ENCODE measurements around the gene YAF2. TPM values are rescaled to one million over a fixed set of nuclear protein-coding genes. Genes with fewer than 3 reads are reported as not detected.

YAF2 gene, protein sequence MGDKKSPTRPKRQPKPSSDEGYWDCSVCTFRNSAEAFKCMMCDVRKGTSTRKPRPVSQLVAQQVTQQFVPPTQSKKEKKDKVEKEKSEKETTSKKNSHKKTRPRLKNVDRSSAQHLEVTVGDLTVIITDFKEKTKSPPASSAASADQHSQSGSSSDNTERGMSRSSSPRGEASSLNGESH
- 62.7 TPM for total RNA-seq
- long read RNA-seq, full-length matches to known transcripts, result 24 of 56 reads
- long read RNA-seq, partial matches to known transcripts, result 10 of 56 reads
- long read RNA-seq, other reads (novel, unspliced or antisense), result 22 of 56 reads

DNA sequence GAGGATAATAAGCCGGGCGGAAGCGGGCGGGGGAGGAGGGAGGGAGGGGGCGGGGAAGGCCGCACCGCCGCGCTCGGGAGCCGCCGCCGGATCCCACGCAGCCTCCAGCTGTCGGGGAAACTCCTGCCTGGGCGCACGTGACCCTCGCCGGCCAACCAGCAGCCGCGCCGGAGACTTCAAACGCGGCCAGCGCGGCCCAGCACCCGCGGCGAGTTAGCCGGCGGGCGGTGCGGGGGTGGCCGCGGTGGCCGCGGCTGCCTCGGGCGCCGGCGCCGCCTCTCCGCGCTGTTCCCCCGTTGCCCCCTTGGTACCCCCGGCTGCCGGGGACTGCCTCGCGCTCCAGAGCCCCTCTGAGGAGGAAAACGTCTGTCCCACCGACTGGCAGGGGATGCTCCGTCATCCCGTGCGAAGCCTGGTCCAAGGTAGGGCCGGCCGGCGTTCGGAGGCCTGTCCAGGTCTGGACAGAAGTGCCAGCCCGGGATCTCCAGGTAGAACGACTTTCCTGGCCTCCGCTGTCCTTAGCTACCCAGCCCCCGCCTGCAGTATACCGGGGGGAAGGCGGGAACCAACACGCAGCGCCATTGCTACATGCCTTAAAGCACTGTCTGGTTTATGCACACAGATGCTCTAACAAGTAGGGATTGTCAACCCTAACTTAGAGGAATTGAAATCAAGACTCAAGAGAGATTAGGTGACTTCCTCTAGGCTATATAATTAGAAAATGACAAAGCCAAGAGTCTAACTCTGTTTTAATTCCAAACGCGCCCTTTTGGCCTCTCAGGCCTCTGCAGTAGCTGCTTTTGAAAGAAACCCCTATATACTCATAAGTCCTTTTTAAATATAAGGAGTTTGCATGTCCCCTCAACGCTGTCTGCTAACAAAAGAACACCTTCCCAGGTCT lies at the start of gene YAF2:
Gene YAF2 (minus strand): TSS at position 9 of the 901 bp plus-strand sequence. CDS start 68 bp downstream, outside the sequence.
- intact Hi-C loops (cut with micrococcal nuclease), result loop anchor here (5.0 to 10.0 kb wide), 2 partner anchors 94 kb away; partner anchors contain the start of gene GXYLT1
- peak; percentile 95 for DNase-seq
- peak; percentile 88 for ATAC-seq

DNA sequence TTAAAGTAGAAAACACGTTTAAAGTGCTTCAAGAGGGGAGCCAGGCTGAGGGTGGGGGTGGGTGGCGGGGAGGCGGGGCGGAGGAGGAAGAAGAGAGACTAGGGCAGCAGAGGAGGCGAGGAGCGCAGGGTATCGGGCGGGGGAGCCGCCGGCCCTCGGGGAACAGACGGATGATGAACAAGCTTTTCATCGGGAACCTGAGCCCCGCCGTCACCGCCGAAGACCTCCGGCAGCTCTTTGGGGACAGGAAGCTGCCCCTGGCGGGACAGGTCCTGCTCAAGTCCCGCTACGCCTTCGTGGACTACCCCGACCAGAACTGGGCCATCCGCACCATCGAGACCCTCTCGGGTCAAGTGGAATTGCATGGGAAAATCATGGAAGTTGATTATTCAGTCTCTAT lies 48.7 kb upstream of the YAF2 start:
- DNase-seq, result no peak
- intact Hi-C loops (cut with micrococcal nuclease), result no loop called here
- no peak for ATAC-seq

DNA sequence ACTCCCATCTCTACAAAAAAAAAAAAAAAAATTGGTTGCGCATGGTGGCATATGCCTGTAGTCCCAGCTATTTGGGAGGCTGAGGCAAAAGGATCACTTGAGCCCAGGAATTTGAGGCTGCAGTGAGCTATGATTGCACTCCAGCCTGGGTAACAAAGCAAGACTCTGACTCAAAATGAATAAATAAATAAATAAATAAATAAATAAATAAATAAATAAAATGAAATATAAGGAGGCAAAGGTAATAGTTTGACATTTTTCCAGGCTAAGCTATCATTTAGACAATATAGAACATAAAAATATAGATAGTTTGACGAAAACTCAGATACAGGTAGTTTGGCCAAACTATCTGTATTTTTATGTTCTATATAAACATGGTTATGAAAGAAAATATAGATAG lies 47.4 kb upstream of the YAF2 start:
- intact Hi-C loops (cut with micrococcal nuclease), result no loop called here
- no peak for ATAC-seq
- no peak for DNase-seq

DNA sequence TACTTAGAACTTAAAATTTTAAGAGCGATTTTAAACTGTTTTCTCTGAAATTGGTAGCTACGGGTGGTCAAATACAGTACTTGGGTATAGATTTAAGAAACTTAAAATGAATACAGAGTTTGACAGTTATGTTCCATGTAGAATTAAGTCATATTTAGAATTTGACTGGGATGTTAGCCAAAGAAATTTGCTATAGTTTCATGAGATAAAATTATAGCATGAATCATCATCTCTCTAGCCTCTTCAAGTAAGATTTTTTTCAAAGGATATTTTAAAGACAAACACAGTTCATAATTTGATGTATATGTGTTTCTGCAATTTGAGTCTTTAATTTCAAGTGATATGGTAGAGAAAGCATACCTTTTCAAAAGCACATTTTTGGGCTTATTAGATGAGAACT lies 46.8 kb upstream of the YAF2 start:
- DNase-seq, result no peak
- intact Hi-C loops (cut with micrococcal nuclease), result no loop called here
- no peak for ATAC-seq

DNA sequence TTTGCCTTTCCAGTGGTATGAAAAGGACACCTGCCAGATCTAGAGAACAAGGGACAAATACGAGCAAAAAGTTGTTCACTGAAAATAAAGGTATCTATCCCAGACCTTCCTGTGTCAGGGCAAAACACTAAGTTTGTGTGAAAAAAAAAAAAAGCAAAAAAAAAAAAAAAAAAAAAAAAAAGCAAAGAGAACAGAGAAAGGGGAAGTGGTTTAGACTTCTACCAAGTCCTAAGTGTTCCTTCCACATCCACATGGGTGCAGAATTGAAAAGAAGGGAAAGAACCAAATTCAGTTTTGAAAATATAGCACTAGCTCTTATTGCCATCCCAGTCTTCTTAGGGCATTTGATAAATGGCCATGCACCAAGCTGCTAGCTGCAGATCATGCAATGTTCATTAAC lies 46.1 kb upstream of the YAF2 start:
- DNase-seq (no peak), ATAC-seq (no peak)
- intact Hi-C loops (cut with micrococcal nuclease), result no loop called here

DNA sequence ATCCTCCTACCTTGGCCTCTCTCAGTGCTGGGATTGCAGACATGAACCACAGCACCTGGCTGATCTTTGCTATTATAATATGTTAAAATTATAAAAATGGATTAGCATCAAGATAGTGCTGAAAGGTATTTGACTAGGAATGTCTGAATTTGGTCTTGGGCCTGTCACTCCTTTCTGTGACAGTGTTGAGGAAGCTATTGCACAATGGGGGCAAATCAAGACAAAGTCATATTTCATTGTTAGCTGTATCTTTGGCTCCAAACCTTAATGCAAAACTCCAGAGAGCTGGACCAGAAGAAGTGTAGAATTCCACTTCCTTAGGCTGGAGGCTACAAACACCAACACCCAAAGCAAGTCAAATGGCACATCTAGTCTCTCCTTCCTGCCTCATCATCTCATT lies 45.7 kb upstream of the YAF2 start:
- ATAC-seq, result no peak
- intact Hi-C loops (cut with micrococcal nuclease), result no loop called here
- no peak for DNase-seq

DNA sequence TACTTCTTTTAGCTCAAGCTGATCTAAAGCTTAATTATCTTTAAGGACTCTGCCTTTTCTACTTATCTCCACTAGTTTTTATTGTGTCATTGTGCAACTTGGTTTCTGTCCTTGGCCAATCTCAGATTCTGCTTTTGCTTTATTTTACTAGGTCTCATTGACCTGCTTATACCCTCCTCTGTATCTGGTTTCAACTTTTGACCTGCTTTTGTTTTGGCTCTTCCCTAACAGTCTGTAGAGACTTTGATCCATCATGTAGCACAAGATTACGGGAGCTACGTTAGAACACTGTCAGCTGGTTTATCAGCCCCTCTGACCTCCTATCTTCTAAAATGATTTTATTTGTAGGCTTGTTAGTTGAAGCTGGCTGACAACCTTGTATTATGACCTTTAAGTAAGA lies 44.2 kb upstream of the YAF2 start:
- intact Hi-C loops (cut with micrococcal nuclease), result no loop called here
- DNase-seq (no peak), ATAC-seq (no peak)

DNA sequence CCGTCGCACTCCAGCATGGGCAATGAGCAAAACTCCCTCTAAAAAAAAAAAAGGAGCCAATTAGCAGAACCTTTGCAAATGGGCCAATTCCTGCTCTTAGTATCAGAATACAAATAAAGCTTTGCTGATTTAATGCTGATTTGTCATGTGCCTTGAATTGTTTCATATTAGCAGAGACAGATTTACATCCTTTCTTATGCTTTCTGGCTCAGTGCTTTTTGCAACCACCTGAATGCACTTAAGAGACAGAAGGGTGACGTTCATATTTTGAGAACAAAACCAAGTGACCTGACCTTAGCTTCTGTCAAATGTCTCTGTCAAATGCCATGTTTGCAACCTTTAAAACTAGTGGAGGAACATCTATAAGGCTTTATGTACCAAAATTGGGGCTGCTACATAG lies 43.8 kb upstream of the YAF2 start:
- DNase-seq (no peak), ATAC-seq (no peak)
- intact Hi-C loops (cut with micrococcal nuclease), result no loop called here

DNA sequence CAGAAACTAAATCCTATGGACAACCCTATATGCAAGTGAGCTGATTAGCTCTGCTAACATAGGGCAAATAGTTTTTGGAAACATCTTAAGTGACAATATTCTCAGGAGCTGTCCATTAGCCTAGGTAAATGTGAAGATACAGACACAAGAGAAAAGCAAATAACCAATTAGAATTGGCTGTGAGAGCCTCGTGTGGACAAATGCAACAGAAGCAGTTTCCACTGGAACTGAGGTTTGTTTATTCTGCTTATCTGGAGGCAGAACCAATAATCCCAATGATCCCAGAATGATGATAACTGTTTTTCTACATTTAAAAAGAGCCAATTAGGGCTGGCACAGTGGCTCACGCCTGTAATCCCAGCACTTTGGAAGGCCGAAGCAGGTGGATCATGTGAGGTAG lies 43.2 kb upstream of the YAF2 start:
- ATAC-seq (no peak), DNase-seq (no peak)
- intact Hi-C loops (cut with micrococcal nuclease), result no loop called here

DNA sequence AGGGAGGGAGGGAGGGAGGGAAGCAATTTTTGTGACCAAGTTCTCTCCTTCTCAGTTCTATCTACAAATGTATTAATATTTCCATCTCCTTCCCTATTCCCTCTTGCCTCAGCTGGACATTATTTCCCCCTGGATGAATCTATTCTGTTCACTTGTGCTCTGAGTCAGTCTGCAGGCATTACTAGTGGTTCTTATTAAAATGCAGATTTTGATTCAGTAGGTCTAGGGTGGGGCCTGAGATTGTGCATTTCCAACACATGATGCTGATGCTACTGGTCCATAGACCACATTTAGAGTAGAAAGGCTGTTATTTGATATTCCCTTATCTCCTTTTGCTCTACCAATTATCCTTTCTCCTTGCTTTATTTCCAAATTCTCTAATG lies 40.1 kb upstream of the YAF2 start:
- intact Hi-C loops (cut with micrococcal nuclease), result no loop called here
- no peak for DNase-seq

DNA sequence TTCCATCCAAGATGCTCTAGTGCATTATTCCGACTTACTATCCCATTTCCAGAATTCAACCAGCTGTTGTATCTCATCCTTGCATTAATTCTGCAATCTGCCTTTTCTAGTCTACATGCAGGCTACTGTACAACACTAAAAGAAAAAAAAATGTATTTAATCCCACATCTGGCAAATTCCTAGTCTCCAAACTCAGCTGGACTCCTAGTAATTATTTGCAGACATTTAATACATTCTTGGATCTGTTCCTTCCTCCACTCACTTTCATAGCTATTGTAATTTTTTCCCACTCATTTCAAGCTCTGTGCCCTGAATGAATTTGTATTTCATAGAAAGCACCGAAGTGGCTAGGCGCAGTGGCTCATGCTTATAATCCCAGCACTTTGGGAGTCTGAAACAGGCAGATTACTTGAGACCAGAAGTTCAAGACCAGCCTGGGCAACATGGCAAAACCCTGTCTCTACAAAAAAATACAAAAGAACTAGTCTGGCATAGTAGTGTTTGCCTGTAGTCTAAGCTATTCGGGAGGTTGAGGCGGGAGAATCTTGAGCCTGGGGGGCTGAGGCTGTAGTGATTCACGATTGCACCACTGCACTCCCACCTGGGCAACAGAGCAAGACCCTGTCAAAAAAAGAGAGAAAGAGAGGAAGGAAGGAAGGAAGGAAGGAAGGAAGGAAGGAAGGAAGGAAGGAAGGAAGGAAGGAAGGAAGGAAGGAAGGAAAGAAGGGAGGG lies 39.5 kb upstream of the YAF2 start:
- intact Hi-C loops (cut with micrococcal nuclease), result no loop called here
- DNase-seq (no peak), ATAC-seq (no peak)

More for the DNA sequence above, 40.1 kb upstream of the YAF2 start:
- no peak for ATAC-seq

DNA sequence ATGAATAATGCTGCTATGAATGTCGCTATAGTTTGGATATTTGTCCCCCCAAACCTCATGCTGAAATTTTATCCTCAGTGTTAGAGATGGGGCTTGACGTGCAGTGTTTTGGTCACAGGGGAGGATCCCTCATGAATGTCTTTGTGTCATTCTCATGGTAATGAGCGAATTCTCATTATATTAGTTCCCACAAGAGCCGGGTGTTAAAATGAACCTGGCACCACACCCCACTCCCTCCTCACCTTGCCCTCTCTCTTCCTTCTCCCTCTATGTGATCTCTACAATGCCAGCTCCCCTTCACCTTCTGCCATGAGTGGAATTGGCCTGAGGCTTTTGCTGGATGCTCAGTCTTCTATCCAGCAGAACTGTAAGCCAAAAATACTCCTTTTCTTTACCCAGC lies 37.5 kb upstream of the YAF2 start:
- no peak for ATAC-seq
- DNase-seq, result no peak
- intact Hi-C loops (cut with micrococcal nuclease), result no loop called here

DNA sequence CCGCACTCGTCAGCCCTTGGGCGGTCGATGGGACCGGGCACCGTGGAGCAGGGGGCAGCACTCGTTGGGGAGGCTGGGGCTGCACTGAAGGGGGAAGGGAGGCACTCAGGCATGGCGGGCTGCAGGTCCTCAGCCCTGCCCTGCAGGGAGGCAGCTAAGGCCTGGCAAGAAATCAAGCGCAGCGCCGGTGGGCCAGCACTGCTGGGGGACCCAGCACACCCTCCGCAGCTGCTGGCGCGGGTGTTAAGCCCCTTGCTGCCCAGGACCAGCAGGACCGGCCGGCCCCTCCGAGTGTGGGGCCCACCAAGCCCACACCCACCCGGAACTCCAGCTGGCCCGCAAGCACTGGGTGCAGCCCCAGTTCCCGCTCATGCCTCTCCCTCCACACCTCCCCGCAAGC lies 35.7 kb upstream of the YAF2 start:
- DNase-seq, result no peak
- ATAC-seq, result no peak
- intact Hi-C loops (cut with micrococcal nuclease), result no loop called here

DNA sequence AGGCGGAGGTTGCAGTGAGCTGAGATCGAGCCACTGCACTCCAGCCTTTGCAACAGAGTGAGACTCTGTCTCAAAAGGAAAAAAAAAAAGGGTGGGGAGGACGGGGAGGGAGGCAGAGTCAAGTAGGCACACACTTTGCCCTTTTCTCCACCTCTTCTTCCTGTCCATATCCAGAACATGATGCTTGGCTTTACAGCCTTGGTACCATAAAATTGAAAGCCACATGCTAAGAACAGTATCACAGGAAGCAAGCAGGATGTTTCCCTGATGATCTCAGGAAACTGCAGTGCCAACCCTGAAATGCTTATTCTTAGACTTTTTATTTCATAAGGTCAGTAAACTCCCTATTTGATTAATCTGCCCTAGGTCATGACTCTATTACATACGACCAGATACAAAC lies 32.5 kb upstream of the YAF2 start:
- no peak for ATAC-seq
- intact Hi-C loops (cut with micrococcal nuclease), result no loop called here
- no peak for DNase-seq

DNA sequence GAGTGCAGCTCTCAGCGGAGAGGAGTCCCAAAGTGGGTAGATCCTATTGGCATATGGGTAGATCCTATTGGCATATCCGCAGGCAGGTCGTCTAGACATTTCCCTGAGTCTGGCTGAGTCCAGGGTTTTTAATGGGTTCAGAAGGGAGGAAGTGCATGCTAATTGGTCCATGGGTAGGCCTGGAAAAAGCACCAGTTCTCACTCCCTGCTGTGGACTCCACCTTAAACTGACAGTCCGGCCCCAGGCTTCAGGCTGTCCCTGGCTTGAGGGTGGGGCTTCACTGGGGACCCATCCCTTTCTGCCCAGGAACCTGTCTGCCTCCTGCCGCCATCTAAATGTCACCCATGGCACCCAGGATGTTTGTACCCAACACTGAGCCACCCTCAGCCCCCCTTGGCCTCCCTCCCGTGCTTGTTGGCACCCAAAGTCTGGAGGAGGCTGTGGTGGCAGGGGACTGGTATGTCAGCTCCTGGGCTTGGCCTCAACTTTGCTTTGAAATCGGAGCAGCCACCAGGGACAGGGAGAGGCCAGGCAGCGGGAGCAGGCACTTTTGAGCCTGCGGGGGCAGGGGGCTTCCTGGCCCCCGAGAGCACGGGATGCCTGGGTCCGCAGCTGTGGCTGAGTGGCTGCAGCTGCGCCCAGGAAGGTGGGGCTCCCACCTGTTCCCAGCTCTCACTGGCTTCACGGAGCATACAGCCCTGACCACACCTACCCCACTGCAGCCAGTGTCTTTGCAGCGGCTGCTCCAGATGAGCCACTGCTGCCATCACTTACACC lies 29.6 kb upstream of the YAF2 start:
- DNase-seq, result no peak
- no peak for ATAC-seq
- intact Hi-C loops (cut with micrococcal nuclease), result no loop called here

DNA sequence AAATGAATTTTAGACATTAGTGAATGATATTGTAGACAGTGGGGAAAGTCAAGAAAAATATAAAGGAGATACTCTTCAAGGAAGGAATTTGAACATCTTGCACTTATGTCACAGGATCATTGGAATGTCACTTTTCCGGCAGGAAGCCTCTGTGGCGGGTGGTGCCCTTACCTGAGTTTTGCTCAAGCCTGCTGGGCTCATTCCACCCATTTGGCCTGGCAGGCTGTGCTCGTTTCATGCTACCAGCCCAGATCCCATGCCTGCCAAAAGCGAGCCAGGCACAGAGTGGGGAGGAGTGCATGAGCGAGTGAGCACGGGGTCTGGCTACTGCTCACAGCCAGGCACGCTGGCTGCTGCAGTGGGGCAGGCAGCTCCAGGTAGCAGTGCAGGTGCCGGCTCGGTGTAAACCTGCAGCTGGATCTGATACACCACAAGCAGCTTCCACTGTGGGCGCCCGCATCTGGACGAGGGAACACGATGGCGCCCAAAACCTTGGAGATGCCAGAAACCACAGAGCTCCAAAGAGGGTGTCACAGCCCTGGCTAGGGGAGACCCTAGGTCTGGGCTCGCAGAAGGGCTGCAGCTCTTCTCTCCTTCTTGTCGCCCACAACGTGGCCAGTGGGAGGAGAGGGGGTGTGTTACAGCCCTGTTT lies 28.7 kb upstream of the YAF2 start:
- ATAC-seq (no peak), DNase-seq (no peak)
- intact Hi-C loops (cut with micrococcal nuclease), result no loop called here

DNA sequence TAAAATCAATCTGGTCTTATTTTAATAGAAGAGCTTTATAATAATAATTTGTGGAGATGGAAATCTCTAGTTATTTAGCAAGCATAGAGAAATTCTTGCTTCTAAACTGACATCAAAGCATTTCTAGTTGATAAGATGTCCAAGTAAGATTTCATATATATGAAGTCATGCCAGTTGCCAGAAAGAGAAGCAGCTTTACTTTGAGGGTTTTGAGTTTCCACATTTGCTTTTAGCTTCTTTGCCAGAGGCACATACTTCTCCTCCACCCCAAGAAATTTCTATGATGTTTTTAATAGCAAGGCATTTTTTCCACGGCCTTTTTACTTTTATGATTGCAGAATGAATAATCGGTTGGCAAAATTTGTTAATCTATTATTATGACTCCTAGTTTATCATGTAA lies 24.2 kb upstream of the YAF2 start:
- intact Hi-C loops (cut with micrococcal nuclease), result no loop called here
- no peak for ATAC-seq
- no peak for DNase-seq

DNA sequence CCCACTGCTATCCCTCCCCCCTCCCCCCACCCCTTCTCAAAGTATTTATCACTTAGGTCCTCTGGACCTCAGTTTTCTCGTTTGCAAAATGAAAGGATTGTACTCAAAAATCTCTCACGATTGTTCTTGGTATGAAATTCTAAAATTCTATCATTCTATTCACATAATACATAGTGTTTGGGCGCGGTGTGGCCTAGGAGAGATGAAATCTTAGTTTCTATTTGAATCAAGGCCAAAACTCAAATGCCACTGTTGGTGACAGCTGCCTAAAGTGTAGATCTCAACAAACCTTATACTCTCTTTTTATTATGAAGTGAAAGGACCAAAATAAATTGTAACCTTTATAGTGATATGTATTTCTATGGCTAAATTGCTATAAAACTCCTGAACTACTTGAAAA lies 23.7 kb upstream of the YAF2 start:
- intact Hi-C loops (cut with micrococcal nuclease), result no loop called here
- DNase-seq (no peak), ATAC-seq (no peak)

DNA sequence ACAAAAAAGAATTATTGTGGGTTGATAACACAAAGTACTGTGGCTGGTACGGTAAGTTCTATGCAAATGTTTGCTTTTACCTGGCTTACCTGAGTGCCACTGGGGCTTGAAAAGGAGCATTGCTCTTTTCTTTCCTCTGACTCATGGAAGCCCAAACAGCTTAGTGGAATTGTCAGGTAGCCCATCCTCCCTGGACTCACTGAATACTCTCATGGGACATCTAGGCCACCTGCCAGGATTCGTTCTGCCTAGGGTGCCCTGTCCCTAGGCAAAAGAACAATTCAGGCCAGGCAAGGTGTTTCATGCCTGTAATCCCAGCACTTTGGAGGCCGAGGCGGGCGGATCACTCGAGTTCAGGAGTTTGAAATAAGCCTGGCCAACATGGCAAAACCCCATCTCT lies 22.5 kb upstream of the YAF2 start:
- ATAC-seq (no peak), DNase-seq (no peak)
- intact Hi-C loops (cut with micrococcal nuclease), result no loop called here

Measured in left ventricle myocardium superior (tissue), 1 donor.